NOMO-1 treated with dmso at 0.1 percent for 144 hours (cell line): ENCODE results near the gene SLC4A3.
"Not testable (repeated sequence)": the region's sequence is repeated elsewhere in the genome, so short reads cannot be mapped to it uniquely, and the experiment has no call there.

Experiments
- DNase-seq: peaks from one replicate; lab custom pipeline; 2025; ENCODE audit not compliant: unreplicated experiment; lab: John Stamatoyannopoulos, UW

The SLC4A3 gene

GRCh38 chr2:219644801-219645480 lies 17.5 kb downstream of the SLC4A3 start:
- no peak for DNase-seq

- no peak for DNase-seq
Observed at GRCh38 chr2:219645631-219646527, 18.4 kb downstream of the SLC4A3 start.

DNA sequence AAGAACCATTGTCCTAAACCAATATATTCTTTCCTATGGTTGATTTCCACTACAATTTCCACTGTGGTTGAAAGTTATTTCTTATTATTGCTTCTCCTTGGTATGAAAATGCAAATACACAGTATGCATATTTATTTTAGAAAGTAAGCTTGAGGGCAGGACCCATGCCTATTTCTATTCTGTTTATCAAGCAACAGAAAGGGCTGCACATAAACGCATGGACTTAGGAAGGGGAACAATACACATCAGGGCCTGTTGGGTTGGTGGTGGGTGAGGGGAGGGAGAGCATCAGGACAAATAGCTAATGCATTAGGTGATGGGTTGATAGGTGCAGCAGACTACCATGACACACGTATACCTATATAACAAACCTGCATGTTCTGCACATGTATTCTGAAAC lies 20.7 kb downstream of the SLC4A3 start:
- no peak for DNase-seq

DNA sequence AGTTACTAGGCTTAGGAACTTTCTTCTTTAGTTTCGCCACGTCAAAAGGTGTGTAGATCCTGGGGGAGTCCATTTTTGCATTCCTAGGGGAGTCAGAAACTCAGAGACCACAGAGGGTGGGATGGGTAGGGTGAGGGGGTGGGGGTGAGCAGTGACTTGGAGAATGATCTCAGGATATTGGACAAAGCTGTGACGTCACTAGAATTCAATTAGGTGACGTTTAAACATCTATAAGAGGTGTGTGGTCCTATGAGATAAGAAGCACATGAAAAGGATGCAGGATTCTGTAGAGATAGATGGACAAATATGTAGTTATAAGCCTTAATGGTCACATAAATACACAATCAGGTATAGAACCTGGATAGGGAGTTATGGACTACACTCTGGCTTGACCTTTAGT lies 21.5 kb downstream of the SLC4A3 start:
- no peak for DNase-seq

- no peak for DNase-seq
Observed at GRCh38 chr2:219650426-219651248, 23.2 kb downstream of the SLC4A3 start.

DNA sequence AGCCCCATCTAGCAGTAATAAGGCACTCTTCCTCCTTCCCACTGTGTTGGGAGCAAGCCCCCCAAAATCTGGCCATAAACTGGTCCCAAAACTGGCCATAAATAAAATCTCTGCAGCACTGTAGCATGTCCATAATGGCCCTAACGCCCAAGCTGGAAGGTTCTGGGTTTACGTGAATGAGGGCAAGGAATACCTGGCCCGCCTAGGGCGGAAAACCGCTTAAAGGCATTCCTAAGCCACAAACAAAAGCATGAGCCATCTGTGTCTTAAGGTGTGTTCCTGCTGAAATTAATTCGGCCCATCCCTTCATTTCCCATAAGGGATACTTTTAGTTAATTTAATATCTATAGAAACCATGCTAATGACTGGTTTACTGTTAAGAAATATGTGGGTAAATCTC lies 24.2 kb downstream of the SLC4A3 start:
- not testable (repeated sequence) for DNase-seq

DNA sequence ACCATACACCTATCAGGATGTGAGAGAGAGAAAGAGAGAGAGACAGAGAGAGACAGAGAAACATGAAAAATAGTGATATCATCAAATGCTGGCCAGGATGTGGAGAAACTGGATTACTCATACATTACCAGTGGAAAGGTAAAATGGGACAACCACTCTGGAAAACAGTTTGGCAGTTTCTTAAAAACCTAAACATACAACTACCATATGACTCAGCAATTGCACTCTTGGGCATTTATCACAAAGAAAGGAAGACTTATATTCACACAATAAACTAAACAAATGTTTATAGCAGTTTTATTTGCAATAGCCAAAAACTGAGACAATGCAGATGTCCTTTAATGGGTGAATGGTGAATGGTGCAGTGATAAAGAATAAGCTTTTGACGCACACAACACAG lies 29.1 kb downstream of the SLC4A3 start:
- no peak for DNase-seq

DNA sequence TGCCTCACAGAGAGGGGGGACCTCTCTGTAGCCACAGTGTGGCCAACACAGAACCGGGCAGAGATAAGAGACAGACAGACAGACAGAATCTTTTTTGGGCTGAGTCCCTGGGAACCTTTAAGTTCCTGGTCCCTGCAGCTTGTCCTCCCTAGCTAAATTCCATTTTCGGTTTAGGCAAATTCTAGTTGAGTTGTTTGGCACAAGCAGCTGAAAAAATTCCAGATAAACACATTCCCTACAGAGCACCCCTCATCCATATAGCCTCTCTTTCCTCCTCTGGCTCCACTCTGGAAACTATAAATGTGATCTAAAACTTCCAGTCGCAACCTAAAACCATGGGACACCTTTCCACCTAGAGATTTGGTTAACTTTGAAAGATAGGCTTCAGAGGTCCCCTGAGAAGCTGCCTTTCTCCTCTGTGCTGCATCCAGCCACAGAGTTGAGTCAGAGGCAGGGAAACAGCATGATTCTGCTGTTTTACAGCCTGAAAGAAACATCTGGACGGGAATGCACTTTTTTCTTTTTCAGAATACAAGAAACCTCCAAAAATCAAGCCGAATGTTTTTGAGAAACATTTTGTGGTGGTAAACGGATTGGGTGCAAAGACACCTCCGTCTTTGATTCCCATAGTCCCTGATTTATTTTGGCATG lies 30.9 kb downstream of the SLC4A3 start:
- DNase-seq: no peak

DNA sequence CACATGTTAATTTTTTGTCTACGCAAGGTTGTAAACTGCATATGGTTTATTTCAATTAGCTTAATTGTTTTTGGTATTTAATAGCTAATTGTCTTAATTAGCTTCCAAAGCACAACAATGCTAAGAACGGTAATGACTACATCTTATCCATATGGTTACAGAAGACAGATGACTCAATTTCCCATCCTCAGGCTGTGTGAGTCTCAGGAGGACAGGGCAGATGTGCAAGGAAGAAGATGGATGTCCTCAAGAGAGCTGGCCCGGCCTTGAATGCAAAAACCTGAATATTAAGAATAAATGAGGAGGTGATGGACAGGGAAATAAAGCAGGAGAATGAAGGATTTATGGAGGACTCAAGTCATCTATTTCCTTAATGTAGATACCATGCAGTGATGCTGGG lies 31.4 kb downstream of the SLC4A3 start:
- DNase-seq: no peak

- no peak for DNase-seq
Observed at GRCh38 chr2:219661197-219661954, 33.9 kb downstream of the SLC4A3 start.

GRCh38 chr2:219661955-219662395 lies 34.5 kb downstream of the SLC4A3 start:
- DNase-seq: no peak

- no peak for DNase-seq
Observed at GRCh38 chr2:219662566-219662965, 35.1 kb downstream of the SLC4A3 start.

DNA sequence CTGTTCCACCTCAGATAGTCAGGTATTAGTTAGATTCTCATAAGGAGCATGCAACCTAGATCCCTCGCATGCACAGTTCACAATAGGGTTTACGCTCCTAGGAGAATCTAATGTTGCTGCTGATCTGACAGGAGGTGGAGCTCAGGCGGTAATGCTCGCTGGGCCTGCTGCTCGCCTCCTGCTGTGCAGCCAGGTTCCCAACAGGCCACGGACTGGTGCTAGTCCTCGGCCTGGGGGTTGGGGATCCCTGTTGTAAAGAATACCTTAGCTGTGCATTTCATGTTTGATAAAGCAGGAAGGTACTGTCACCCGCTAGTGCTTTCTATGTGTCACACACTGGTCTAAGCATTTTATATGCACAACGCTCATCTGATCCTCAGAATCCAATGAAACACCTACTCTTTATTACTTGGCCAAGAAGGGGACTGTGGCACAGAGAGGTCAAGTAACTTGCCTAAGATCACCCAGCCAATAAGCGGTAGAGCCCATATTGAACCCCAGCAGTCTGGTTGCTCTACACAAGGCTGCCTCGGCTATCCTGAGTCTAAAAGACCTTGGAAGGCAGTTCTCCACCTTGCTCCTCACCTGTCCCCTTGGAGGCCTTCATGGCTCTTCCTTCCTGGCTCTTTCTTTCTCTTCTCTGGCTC lies 35.8 kb downstream of the SLC4A3 start:
- no peak for DNase-seq

DNA sequence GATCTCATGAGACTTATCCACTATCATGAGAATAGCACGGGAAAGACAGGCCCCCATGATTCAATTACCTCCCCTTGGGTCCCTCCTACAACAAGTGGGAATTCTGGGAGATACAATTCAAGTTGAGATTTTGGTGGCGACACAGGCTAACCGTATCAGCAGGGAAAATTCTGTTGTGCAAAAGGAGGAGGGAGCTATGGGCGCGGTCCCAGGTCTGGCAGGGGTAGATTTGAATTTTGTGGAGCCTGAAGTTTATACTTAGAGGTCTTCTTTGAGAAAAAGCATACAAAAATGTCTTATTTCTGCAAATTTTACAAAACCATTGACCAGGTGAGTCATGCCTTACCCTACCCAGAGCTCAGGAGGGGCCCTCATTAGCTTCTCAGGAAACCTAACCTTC lies 36.6 kb downstream of the SLC4A3 start:
- DNase-seq: no peak

DNA sequence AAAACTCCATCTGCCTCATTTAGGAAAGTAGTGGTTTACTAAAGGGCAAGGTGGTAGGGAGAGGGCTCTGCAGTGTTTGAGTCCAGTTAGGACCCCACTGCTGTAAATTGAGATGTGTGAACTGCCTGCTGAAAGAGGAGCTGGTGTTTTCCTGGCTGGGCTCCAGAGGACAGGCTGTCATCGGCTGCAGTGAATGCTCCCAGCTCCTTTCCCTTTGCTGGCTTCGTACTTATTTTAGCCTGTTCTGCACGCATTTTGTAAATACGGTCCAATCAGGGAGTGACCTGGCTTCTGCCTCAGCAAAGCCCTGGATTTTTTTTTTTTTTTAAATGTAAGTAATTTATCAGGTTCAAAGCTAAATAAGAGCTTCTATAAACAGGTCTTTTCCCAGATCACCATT lies 37.5 kb downstream of the SLC4A3 start:
- DNase-seq: no peak

DNA sequence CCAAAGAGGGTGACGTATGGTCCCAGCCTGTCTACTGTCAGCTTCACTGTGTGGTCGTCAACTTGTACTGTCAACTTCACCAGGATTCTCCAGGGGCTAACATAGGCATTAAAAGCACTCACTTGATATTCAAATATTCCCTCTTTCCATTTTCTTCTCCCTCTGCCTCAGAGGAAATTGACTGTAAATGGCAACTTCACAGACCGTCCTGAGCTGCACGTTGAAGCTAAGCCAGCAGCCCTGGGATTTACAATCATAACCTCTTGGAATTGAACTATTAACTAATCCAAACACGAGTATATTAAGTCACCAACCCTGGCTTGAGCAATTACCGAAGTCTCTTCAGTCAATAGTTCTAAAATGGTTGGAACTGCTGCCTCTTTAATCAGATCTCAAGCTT lies 38.5 kb downstream of the SLC4A3 start:
- no peak for DNase-seq

DNA sequence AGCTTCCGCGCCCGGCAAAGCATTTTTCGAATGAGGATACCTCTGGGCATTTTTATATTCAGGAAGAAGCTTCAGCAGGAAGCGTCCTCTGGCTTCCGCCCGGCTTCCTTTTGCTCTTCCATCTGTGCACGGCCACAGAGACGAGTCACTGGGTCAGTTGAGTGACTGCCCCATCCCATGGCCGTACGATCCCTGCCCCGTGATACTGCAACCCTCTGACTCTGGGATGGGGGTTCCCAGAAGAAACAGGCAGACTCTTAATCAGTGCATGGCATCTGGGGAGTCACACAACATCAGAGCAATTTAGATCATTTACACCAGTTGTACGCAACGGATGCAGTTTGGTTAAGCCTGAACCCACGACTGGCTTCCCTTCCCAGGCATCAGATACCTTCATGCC lies 40.9 kb downstream of the SLC4A3 start:
- no peak for DNase-seq

GRCh38 chr2:219670386-219670785 lies 43.0 kb downstream of the SLC4A3 start:
- DNase-seq: no peak

GRCh38 chr2:219671279-219671678 lies 43.8 kb downstream of the SLC4A3 start:
- no peak for DNase-seq

DNA sequence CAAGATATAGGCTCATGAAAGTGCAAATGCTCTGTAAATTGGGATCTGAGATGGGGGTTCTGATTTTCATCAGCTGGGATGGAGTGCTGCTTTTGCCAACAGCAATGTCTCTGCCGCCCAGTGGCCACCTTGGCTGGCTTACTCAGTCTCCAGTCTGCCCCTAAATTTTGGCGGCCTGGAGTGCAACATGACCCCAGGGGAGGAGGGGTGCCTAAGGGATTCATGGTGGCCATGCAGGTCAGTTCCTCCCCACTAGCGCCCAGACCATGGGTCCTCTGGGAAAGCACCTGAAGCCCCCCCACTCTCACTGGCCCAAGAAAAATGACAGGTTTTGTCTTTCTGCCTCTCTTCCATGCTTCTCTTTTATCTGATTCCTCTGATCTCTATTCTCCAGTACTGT lies 45.0 kb downstream of the SLC4A3 start:
- DNase-seq: no peak
